ENCODE results near the gene JRKL. TPM values are rescaled to one million over a fixed set of nuclear protein-coding genes. Genes with fewer than 3 reads are reported as not detected.
A peak's percentile ranks its signal among the peaks of the same experiment; 100 is the strongest.

JRKL gene
- total and polyA plus RNA-seq, 12 donors: 0.87 to 12.4 (median 4.6) TPM

DNA sequence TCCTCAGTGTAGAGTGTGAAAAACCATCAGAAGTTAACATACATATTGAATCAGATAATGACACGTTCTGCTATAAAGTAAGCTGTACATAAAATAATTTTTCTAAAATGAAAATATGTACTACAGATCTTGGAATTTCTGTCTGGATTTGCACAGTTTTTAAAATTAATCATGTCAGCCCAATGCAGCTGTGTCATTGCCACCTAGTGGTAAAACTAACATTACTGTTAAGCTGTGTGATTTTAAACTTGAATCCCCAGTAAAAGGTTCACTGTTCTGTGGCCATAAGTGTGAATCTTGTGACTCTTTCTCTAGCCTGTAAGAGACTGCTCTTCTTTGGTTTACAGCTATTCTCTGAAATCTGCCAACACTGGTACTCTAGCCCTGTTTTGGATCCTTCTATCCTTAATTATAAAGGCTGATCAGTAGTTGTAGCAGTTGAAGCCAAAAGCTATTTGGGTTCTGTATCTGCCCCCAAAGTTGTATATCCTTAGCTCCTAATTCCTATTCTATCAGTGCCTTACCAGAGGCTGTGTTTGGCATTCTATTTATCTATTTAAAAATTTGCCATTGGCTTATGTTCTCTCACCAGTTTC, 4.0 kb downstream of the JRKL start:
- WGBS, 4 donors: 16 to 29% (median 27%) methylated on average over 1 of the region's 1 CpG
- H3K4me1 ChIP-seq (replicated peaks in 1 of 2): peaks cover under 1 to 15% of the 10 kb centered on the region in 2 donors
- H3K27me3 ChIP-seq: no peaks in the 10 kb centered on the region
- intact Hi-C loops (cut with DNase I): loop anchor here in 1 of 2 donors (10.0 kb wide), 1 partner anchor 549 kb away; no protein-coding TSS in a partner anchor
- TF ChIP-seq POLR2A (IDR thresholded peaks at IDR 0.05): no peak
- TF ChIP-seq, protein P1, sequence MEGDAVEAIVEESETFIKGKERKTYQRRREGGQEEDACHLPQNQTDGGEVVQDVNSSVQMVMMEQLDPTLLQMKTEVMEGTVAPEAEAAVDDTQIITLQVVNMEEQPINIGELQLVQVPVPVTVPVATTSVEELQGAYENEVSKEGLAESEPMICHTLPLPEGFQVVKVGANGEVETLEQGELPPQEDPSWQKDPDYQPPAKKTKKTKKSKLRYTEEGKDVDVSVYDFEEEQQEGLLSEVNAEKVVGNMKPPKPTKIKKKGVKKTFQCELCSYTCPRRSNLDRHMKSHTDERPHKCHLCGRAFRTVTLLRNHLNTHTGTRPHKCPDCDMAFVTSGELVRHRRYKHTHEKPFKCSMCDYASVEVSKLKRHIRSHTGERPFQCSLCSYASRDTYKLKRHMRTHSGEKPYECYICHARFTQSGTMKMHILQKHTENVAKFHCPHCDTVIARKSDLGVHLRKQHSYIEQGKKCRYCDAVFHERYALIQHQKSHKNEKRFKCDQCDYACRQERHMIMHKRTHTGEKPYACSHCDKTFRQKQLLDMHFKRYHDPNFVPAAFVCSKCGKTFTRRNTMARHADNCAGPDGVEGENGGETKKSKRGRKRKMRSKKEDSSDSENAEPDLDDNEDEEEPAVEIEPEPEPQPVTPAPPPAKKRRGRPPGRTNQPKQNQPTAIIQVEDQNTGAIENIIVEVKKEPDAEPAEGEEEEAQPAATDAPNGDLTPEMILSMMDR (IDR thresholded peaks at IDR 0.05): peak; percentile 48 to 79 (median 58)
- H3K9me3 ChIP-seq (replicated peaks in 1 of 3): no peaks in the 10 kb centered on the region
- no peaks in the 10 kb centered on the region for H3K36me3 ChIP-seq (replicated peaks in 1 of 2)
- H3K27ac ChIP-seq: no peak overlapping the region
- no peak overlapping the region for H3K4me3 ChIP-seq
- no peak for DNase-seq

DNA sequence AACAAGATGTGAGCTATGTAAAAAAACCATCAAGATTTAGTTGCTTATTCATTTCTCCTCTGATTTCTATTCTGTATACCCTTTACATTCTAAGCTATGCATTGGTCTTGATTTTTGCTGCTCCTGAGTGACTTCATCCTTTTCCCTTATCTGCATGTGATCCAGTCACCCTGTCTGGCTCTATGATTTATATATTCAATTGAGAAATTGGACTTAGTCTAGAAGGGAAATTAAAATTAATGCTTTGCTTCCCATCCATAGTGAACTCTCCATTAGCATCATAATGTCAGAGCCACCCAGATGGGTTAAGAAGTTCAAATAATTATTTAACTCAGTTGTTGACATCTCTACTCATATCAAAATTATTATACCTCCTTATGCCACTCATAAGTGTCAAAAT, 5.0 kb downstream of the JRKL start:
- no peak for DNase-seq
- Histone ChIP-seq H3K4me1 (replicated peaks in 1 of 2) (peaks cover 0 to 12% of the 10 kb centered on the region in 2 donors), H3K36me3 (replicated peaks in 1 of 2) (no peaks in the 10 kb centered on the region), H3K9me3 (replicated peaks in 1 of 3) (no peaks in the 10 kb centered on the region), H3K27ac (no peak overlapping the region), H3K4me3 (no peak overlapping the region), H3K27me3 (no peaks in the 10 kb centered on the region)
- TF ChIP-seq, protein P1 (IDR thresholded peaks at IDR 0.05): no peak
- no peak for TF ChIP-seq POLR2A (IDR thresholded peaks at IDR 0.05)
- intact Hi-C loops (cut with DNase I): loop anchor here in 1 of 2 donors (10.0 kb wide), 1 partner anchor 550 kb away; no protein-coding TSS in a partner anchor

DNA sequence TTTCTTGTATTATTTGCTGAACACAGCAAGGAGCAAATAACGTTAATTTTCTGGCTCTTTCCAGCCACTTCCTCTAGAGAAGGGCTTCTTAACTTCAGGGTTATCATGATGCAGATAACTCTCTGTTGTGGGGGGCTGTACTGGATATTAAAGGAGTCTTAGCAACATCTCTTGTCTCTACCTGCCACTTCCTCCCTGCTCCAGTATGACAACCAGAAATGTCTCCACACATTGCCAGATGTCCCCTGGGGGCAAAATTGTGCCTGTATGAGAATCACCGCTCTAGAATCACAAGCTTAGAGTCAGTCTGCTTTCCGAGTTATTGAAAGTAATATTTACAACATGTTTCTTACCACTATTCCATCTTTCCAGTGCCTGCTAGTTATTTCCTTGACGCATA, 6.8 kb downstream of the JRKL start:
- Histone ChIP-seq H3K27me3 (no peaks in the 10 kb centered on the region), H3K27ac (no peak overlapping the region), H3K9me3 (replicated peaks in 1 of 3) (no peaks in the 10 kb centered on the region), H3K4me1 (replicated peaks in 1 of 2) (peaks cover 0 to 6% of the 10 kb centered on the region in 2 donors), H3K36me3 (replicated peaks in 1 of 2) (no peaks in the 10 kb centered on the region), H3K4me3 (no peak overlapping the region)
- no peak for DNase-seq
- intact Hi-C loops (cut with DNase I): loop anchor here in 1 of 2 donors (10.0 kb wide), 1 partner anchor 552 kb away; no protein-coding TSS in a partner anchor
- 62 to 76% (median 71%) methylated on average over 4 of the region's 4 CpGs for WGBS, 4 donors
- TF ChIP-seq, protein P1 (IDR thresholded peaks at IDR 0.05): no peak
- no peak for TF ChIP-seq POLR2A (IDR thresholded peaks at IDR 0.05)

DNA sequence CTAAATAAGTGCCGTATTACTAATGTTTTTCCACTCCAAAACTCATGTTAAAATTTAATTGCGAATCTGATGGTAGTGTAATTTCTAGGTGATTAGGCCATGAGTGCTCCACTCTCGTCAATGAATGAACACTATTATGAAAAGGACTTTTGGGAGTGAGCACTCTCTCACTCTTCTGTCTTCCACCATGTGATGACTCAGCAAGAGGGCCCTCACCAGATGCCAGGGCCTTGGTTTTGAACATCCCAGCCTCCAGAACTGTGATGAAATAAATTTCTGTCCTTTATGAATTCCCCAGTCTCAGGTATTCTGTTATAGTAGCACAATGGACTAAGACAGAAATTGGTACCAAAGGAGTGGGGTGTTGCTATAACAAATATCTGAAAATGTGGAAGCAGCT, 8.1 kb downstream of the JRKL start:
- no peaks in the 10 kb centered on the region for H3K36me3 ChIP-seq (replicated peaks in 1 of 2)
- no peak overlapping the region for H3K27ac ChIP-seq
- 83 to 94% (median 87%) methylated on average over 3 of the region's 3 CpGs for WGBS, 4 donors
- intact Hi-C loops (cut with DNase I): loop anchor here in 1 of 2 donors (10.0 kb wide), 1 partner anchor 553 kb away; no protein-coding TSS in a partner anchor
- H3K4me3 ChIP-seq: no peak overlapping the region
- no peak for DNase-seq
- TF ChIP-seq, protein P1 (IDR thresholded peaks at IDR 0.05): no peak
- TF ChIP-seq POLR2A (IDR thresholded peaks at IDR 0.05): no peak
- H3K9me3 ChIP-seq (replicated peaks in 1 of 3): no peaks in the 10 kb centered on the region
- no peaks in the 10 kb centered on the region for H3K4me1 ChIP-seq (replicated peaks in 1 of 2)
- no peaks in the 10 kb centered on the region for H3K27me3 ChIP-seq

Data from adrenal gland (tissue), 12 donors.